GM23338 (cell line): ENCODE measurements around the gene PPCS.

Experiments used
- CREB1 ChIP-seq: fragments of 250-450 bp; sonication (Bioruptor Pico); IDR thresholded peaks from 2 replicates; pipeline ENCODE4 v1.5.0; 2020; ENCODE audit warnings: low read depth, mild to moderate bottlenecking, moderate library complexity
- CTCF ChIP-seq, 2 experiments: fragments of 200-600 bp in 1 of 2; sonication (generic) in 1 of 2; conservative IDR thresholded peaks; 2 replicates each; pipeline versions ENCODE4 v1.5.1 to v1.6.1; 2016 to 2017; ENCODE audit warnings: antibody characterized with exemption in 2 of 2, low read depth in 2 of 2, mild to moderate bottlenecking in 2 of 2, moderate library complexity in 1 of 2
- EZH2 ChIP-seq: fragments of 200-600 bp; sonication (generic); IDR thresholded peaks from one replicate; pipeline ENCODE4 v1.8.0; 2017; ENCODE audit warnings: antibody characterized with exemption, mild to moderate bottlenecking, low read depth; ENCODE audit not compliant: unreplicated experiment
- POLR2AphosphoS5 ChIP-seq: IDR thresholded peaks from 2 replicates; pipeline ENCODE4 v1.6.1; 2016; ENCODE audit warnings: antibody characterized with exemption, low read depth
- ZNF114 ChIP-seq: fragments of 250-450 bp; sonication (Bioruptor Pico); IDR thresholded peaks from 2 replicates; pipeline ENCODE4 v1.5.0; 2020; ENCODE audit warnings: mild to moderate bottlenecking, moderate library complexity
- TF ChIP-seq, protein P1 (sequence below): IDR thresholded peaks from one replicate; pipeline ENCODE4 v1.6.1; 2018; ENCODE audit warnings: antibody characterized with exemption; ENCODE audit not compliant: unreplicated experiment
- TF ChIP-seq, protein P2 (sequence below): fragments of 250-450 bp; sonication (Bioruptor Pico); IDR thresholded peaks from 2 replicates; pipeline ENCODE4 v1.5.0; 2020; ENCODE audit warnings: mild to moderate bottlenecking, moderate library complexity
- TF ChIP-seq, protein P3 (sequence below): IDR thresholded peaks from 2 replicates; pipeline ENCODE4 v1.6.1; 2016; ENCODE audit warnings: antibody characterized with exemption

- TF ChIP-seq CREB1 (CRISPR knock-in tag) (no peak), CTCF (conservative IDR thresholded peaks at IDR 0.05; ENCODE audit: low read depth in 2 of 2) (no peak), POLR2AphosphoS5 (no peak), EZH2 (no peak), ZNF114 (no peak)
- TF ChIP-seq, protein P1, sequence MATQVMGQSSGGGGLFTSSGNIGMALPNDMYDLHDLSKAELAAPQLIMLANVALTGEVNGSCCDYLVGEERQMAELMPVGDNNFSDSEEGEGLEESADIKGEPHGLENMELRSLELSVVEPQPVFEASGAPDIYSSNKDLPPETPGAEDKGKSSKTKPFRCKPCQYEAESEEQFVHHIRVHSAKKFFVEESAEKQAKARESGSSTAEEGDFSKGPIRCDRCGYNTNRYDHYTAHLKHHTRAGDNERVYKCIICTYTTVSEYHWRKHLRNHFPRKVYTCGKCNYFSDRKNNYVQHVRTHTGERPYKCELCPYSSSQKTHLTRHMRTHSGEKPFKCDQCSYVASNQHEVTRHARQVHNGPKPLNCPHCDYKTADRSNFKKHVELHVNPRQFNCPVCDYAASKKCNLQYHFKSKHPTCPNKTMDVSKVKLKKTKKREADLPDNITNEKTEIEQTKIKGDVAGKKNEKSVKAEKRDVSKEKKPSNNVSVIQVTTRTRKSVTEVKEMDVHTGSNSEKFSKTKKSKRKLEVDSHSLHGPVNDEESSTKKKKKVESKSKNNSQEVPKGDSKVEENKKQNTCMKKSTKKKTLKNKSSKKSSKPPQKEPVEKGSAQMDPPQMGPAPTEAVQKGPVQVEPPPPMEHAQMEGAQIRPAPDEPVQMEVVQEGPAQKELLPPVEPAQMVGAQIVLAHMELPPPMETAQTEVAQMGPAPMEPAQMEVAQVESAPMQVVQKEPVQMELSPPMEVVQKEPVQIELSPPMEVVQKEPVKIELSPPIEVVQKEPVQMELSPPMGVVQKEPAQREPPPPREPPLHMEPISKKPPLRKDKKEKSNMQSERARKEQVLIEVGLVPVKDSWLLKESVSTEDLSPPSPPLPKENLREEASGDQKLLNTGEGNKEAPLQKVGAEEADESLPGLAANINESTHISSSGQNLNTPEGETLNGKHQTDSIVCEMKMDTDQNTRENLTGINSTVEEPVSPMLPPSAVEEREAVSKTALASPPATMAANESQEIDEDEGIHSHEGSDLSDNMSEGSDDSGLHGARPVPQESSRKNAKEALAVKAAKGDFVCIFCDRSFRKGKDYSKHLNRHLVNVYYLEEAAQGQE = no peak
- TF ChIP-seq, protein P2, sequence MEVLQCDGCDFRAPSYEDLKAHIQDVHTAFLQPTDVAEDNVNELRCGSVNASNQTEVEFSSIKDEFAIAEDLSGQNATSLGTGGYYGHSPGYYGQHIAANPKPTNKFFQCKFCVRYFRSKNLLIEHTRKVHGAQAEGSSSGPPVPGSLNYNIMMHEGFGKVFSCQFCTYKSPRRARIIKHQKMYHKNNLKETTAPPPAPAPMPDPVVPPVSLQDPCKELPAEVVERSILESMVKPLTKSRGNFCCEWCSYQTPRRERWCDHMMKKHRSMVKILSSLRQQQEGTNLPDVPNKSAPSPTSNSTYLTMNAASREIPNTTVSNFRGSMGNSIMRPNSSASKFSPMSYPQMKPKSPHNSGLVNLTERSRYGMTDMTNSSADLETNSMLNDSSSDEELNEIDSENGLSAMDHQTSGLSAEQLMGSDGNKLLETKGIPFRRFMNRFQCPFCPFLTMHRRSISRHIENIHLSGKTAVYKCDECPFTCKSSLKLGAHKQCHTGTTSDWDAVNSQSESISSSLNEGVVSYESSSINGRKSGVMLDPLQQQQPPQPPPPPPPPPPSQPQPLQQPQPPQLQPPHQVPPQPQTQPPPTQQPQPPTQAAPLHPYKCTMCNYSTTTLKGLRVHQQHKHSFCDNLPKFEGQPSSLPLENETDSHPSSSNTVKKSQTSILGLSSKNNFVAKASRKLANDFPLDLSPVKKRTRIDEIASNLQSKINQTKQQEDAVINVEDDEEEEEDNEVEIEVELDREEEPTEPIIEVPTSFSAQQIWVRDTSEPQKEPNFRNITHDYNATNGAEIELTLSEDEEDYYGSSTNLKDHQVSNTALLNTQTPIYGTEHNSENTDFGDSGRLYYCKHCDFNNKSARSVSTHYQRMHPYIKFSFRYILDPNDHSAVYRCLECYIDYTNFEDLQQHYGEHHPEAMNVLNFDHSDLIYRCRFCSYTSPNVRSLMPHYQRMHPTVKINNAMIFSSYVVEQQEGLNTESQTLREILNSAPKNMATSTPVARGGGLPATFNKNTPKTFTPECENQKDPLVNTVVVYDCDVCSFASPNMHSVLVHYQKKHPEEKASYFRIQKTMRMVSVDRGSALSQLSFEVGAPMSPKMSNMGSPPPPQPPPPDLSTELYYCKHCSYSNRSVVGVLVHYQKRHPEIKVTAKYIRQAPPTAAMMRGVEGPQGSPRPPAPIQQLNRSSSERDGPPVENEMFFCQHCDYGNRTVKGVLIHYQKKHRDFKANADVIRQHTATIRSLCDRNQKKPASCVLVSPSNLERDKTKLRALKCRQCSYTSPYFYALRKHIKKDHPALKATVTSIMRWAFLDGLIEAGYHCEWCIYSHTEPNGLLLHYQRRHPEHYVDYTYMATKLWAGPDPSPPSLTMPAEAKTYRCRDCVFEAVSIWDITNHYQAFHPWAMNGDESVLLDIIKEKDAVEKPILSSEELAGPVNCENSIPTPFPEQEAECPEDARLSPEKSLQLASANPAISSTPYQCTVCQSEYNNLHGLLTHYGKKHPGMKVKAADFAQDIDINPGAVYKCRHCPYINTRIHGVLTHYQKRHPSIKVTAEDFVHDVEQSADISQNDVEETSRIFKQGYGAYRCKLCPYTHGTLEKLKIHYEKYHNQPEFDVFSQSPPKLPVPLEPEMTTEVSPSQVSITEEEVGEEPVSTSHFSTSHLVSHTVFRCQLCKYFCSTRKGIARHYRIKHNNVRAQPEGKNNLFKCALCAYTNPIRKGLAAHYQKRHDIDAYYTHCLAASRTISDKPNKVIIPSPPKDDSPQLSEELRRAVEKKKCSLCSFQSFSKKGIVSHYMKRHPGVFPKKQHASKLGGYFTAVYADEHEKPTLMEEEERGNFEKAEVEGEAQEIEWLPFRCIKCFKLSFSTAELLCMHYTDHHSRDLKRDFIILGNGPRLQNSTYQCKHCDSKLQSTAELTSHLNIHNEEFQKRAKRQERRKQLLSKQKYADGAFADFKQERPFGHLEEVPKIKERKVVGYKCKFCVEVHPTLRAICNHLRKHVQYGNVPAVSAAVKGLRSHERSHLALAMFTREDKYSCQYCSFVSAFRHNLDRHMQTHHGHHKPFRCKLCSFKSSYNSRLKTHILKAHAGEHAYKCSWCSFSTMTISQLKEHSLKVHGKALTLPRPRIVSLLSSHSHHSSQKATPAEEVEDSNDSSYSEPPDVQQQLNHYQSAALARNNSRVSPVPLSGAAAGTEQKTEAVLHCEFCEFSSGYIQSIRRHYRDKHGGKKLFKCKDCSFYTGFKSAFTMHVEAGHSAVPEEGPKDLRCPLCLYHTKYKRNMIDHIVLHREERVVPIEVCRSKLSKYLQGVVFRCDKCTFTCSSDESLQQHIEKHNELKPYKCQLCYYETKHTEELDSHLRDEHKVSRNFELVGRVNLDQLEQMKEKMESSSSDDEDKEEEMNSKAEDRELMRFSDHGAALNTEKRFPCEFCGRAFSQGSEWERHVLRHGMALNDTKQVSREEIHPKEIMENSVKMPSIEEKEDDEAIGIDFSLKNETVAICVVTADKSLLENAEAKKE = no peak
- TF ChIP-seq, protein P3, sequence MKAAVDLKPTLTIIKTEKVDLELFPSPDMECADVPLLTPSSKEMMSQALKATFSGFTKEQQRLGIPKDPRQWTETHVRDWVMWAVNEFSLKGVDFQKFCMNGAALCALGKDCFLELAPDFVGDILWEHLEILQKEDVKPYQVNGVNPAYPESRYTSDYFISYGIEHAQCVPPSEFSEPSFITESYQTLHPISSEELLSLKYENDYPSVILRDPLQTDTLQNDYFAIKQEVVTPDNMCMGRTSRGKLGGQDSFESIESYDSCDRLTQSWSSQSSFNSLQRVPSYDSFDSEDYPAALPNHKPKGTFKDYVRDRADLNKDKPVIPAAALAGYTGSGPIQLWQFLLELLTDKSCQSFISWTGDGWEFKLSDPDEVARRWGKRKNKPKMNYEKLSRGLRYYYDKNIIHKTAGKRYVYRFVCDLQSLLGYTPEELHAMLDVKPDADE = no peak
These were observed 24.6 kb downstream of the PPCS start for GRCh38 chr1:42480921-42481320.
